CD1c-positive myeloid dendritic cell (primary cell): ENCODE data around the gene FGF21.
"Not testable (repeated sequence)": the region's sequence is repeated elsewhere in the genome, so short reads cannot be mapped to it uniquely, and the experiment has no call there.

Source experiments
- DNase-seq: peaks from one replicate; pipeline ENCODE4 v3.0.0-alpha.2; 2016; ENCODE audit errors: extremely low spot score

The FGF21 gene

DNA sequence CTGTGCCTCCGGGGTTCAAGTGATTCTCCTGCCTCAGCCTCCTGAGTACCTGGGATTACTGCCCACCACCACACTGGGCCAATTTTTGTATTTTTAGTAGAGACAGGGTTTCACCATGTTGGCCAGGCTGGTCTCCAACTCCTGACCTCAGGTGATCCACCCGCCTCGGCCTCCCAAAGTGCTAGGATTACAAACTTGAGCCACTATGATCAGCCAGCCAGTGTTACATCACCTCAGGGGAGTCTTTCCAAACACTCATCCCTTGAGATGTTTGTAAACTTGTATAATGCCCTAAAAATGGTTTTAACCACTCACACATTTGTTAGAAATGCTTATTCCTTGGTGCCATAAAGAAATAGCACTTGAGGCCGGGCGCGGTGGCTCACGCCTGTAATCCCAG is 31.1 kb downstream of the FGF21 start:
- not testable (repeated sequence) for DNase-seq

DNA sequence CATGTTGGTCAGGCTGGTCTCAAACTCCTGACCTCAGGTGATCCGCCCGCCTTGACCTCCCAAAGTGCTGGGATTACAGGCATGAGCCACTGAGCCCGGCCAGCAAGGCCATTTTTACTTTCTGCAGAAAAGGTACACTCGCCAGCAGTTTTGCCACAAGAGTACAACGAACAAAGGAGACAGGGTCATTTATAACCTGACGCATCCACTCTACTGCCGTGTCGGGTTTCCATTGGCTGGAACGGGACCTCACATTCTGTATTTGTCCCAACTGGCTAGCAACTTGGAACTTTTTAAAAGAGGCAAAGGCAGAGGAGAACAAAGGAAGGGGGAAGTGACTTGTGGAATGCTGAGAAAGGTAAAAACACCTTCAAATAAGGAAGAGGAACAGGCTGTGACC is 32.0 kb downstream of the FGF21 start:
- not testable (repeated sequence) for DNase-seq

DNA sequence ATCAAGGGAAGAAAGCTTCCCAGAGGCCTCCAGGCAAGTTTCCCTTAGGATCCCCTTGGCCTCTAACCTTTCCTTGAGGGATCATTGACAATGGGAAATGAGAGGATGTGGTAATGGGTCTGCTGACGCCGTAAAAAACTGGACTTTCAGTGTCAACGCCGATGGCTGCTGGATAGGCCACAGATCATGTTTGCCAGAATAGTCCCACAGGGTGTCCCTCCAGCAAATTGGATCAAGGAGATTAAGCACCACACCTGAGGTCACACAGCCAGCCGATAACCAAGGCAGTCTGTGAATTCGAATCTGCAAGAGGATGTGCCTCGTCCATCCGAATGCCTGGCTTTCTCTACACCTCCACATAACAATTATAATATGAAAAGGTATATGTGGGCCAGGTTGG is 37.9 kb downstream of the FGF21 start:
- DNase-seq, result no peak

DNA sequence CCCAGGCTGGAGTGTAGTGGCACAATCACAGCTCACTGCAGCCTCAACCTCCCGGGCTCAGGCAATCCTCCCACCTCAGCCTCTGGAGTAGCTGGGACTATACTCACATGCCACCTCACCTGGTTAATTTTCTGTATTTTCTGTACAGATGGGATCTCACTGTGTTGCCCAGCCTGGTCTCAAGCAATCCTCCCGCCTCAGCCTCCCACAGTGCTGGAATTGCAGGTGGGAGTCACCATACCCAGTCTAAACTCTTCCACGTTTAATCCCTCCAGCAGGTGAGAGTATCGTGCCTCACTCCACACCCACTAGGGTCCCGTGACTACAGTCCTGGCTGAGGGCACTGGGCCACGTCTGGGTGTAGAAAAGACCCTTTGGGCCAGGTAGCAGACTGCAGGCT is 39.0 kb downstream of the FGF21 start:
- DNase-seq, result no peak

DNA sequence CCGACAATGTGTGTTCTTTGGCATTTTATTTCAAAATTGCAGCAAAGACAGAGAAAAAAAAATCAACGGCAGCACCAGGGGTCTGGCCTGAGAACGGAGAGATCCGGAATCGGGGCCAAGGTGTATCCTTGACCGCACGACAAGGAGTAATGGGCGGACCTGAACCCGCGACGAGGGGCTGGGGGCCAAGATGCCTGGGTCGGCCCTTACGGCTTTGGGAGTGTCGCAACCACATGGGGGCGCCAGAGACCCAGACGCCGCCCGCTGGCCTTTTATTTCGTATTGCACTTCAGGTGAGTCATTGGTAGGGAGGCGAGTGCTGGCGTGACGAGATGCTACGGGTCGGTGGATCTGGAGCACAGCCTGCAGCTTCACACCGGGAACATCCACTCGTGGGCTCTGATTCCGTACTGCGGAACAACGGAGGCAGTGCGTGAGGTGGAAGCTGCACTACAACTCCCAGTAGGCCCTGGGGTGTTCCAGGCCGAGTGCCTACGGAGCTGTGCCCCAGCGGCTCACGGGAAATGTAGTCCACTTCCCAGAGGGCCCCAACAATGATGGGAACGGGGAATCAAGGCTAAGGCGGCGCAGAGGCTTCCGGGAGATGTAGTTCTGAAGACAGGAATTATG is 39.8 kb downstream of the FGF21 start:
- peak; percentile 94 for DNase-seq

DNA sequence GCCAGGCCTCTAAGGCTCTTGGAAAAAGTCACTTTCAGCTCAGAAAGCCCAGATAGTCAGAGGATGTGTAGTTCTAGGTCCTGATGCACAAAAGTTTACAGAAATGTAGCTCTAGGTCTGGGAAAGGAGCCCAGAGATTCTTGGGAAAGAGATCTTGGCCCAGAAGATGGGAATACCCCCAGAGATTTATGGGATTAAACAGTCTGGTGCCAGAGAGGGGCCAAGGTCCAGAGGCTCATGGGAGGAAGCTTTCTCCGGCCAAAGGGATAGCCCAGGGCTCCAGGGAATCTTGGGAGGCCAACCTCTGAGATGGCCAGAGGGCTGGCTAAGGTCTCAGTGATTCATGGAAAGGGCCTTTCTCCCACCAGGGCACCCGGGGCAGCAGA is 40.4 kb downstream of the FGF21 start:
- DNase-seq, result no peak

DNA sequence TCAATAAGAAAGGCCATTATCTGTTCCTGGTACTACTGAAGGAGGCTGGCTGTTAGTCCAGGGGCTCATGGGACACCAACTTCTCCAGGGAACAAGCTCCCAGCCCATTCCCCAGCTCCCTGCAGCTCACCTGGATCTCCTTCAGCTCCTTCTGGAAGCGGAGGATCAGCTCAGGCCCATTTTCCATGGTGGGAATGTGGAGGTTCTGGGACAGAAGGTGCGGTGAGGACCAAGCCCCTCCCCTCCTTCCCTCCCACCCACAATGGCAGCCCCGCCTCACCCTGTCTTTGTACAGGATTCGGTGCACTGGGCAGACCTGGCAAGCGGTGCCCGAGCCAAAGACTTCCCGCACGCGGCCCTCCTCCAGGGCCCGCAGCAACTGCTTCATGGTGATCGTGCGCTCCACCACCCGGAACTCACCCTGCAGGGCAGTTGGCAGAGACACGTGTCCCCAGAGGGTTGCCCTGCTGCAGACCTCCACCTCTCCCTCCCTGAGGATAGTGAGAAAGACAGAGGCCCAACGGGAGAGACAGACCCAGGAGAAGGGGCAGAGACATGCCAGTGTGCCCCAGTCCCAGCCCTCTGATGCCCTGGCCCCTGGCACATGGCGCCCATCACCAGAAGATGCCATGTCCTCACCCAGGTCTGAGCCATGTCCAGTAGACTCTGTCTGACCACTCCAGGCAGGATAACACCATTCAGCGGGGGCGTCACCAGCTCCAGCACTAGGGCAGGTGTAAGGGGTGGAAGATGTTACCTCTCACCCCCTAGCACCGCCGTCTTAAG is 41.2 kb downstream of the FGF21 start:
- no peak for DNase-seq

DNA sequence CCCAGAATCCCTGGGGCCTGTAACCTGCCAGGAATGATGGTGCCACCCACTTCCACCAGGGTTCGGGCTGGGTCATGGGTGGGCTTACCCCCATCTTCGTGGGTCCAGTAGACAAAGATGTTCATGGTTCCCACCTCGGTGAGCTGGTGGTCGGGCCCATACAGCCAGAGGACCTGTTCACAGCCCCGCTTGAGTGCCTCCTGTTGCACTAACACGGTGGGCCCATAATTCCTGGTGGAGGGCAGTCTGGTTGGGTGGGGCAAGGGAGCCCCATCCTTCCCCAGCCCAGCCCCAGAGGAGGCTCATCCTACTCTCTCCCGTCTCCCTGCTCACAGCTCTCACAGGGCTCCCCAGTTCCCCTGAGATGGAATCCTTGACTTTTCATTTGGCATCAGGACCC is 41.8 kb downstream of the FGF21 start:
- DNase-seq, result no peak

DNA sequence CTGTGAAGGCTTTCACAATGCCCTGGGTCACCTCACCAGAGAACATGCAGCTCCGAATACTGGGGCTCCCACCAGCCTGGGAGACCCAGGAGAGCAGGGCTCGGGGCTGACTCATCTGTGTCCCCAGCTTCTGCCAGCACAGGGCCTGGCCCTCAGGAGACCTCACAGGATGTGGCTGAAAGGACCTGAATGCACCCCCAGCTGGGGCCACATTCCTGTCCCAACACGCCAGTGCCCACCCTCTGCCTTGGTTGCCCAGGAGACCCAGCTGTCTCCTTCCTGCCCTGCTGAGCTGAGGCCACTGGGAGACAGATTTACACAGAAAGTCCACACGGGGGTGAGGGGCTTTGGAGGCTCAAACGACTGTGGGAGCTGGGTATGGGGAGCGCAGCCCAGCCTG is 43.6 kb downstream of the FGF21 start:
- no peak for DNase-seq

DNA sequence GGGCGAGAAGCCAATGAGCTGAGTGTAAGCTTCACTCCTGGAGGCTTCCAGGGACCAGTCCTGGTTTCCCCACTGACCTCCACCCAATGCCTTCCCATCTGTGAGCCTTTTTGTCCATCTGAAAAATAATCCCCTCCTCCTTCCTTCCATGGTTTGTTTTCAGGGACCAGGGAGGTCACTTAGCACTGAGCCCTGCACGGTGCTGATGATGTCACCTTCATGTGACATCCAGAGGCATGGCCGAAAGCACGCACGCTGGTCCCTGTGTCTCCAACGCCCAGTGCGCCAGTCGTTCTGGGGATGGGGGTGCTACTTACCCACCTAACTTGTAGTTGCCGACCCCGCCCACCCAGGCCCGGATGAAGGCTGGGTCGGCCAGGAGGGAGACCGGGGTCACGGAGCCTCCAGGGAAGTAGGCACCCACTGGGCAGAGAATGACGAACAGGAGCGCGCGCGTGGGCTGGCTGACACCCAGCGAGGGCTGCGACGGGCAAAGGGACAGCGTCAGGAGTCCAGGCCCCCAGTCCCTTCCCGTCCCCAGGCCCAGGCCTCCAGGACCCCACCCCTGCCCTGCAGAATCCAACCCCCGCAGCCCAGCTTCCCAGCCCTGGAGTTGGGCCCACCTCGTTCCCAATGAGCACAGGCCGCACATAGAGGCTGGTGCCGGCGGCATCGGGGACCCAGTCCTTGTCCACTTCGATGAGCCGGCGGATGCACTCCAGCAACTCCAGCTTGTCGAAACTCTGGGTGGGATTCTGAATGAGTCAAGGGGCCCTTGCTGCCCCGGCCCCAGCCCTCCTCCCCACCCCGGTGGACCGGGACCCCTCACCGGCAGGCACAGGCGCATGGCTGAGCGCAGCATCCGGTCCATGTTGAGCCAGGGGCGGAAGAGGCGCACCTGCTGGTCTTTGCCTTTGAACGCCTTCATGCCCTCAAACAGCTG is 44.3 kb downstream of the FGF21 start:
- DNase-seq, result no peak

DNA sequence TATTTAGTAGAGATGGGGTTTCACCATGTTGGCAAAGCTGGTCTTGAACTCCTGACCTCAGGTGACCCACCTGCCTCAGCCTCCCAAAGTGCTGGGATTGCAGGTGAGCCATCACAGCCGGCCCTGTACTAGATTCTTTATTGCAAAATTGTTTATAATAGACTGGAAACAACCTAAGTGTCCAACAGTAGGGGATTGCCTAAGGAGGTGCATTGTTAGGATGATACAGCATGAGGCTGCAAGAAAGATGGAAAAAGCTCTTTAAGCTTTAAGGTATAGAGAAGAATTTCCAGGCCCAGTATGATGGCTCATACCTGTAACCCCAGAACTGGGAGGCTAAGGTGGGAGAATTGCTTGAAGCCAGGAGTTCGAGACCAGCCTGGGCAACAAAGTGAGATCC is 47.3 kb downstream of the FGF21 start:
- no peak for DNase-seq

DNA sequence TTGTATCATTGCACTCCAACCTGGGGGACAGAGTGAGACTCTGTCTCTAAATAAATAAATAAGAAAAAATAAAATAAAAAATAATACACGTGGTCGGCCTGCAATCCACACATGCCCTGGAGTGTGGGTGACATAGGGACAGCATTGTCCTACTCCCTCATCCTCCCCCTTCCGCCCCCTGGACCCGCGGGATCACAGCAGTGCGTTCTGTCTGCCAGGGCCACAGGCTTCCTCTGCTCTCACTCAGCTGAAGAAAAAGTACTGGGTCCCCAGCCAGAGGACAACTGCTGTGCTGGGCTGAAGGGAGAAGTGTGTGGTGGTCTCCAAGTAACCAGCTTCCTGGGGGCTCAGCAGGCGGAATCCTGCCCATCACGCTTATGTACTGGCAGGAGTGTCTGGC is 49.2 kb downstream of the FGF21 start:
- no peak for DNase-seq

DNA sequence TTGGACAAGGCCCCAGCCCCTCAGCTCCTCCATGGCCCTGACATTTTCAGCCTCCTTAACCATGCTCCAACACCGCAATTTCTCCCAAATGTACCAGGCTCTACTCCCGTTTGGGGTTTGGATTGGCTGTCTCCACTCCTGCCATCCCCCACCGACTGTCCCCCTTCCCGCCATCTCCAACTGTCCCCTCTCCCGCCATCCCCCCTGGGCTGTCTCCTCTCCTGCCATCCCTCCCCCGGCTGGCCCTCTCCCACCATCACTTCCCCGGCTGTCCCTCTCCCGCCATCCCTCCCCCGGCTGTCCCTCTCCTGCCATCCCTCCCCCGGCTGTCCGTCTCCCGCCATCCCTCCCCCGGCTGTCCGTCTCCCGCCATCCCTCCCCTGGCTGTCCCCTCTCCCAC is 50.1 kb downstream of the FGF21 start:
- DNase-seq, result no peak

DNA sequence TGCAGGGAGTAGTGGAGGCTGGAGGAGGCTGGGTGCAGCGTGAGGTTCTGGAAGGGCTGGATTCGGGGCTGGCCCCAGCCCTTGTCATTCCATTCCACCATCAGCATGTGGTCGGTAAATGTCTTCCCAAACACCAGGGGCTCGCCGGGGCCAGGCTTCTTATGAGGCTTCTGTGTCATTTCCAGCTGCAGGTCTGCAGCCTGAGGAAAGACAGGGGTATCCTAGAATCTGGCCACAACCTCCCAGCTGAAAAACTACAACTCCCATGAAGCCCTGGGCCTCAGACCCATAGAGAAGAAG is 51.1 kb downstream of the FGF21 start:
- peak; percentile 63 for DNase-seq

DNA sequence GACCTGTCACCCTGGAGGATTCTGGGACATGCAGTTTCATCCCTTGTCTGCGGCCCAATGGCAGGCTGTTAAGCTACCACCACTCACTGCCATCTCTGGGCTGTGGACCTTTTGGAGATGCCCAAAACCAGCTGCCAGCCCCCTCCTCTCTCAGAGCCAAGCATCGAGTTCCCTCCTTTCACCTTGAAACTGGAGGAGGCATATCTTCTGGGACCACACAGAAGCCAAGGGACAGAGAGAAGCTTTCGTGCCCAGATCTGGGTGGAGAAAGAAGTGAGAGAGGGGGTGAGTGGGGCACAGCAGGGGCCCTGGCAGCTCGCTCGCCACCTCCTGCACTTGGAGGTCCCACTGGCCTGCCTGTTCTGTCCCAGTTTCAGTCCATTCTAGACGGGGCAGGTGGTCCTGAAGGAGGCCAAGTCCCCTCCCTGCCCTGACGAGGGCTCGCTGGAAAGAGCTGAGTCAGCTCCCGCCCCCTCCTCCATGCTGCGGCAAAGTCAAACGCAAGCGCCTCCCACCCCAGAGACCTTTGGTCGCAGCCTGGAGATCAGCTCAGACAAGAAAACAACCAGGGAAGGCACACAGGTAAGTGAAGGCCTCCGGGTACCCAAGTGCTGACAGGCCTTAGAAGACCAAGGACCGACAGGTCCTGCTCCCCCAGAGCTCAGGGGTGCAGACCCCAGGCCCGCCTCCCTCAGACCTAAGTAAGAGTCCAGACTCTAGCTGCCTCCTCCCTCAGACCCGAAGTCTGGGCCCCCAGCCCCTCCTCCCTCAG is 51.7 kb downstream of the FGF21 start:
- no peak for DNase-seq

DNA sequence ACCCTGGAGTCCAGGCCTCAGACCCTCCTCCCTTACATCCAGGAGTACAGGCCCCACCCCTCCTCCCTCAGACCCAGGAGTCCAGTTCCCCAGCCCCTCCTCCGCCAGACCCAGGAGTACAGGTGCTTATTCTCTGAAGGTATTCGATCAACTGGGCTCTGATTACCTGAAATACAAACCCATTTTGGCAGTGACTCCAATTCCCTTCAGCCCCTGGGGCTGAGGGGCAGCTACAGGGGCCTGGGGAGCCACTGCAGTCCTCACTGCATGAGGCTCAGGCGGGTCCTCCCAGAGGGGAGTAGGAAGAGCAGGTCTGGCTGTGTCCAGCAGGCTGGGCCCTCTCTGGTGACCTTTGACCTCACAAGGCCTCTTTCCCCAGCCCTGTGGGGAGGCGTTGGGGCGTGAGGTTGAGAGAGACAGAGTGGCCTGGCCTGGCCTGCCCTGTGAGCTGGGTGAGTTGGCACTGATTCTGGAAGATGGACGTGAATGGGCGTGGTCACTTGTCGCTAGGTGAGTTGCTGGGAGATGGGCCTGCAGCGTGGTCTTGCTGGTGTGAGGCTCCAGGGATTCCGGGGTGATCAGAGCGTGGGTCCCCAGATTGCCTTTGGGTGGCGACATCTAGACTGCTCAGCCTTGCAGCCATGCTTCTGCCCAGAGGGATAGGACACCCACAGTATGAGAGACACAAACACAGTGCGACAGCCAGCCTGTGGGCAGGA is 52.4 kb downstream of the FGF21 start:
- no peak for DNase-seq
